Cardiac fibroblast (primary cell): ENCODE measurements around the gene ZNF438.

Experiments
- DNase-seq, 2 donors: peaks; one replicate each; pipeline versions ENCODE4 v3.0.0 to v3.0.0-alpha.2; 2010; ENCODE audit warnings: low read depth in 2 of 2
- H3K4me3 ChIP-seq, 2 donors: replicated peaks in 1 of 2; 1 replicate in 1 of 2; 2 replicates in 1 of 2; pipeline ENCODE4 v1.5.1; 2011; ENCODE audit warnings: low read depth in 2 of 2, low read length in 2 of 2, mild to moderate bottlenecking in 2 of 2, moderate library complexity in 1 of 2
- TF ChIP-seq, protein P1 (sequence below): IDR thresholded peaks from one replicate; pipeline ENCODE4 v1.5.1; 2011; ENCODE audit warnings: low read depth, mild to moderate bottlenecking, low read length, inconsistent platforms

ZNF438 gene

GRCh38 chr10:30991647-30992011 is 40.0 kb downstream of the ZNF438 start:
- TF ChIP-seq, protein P1, sequence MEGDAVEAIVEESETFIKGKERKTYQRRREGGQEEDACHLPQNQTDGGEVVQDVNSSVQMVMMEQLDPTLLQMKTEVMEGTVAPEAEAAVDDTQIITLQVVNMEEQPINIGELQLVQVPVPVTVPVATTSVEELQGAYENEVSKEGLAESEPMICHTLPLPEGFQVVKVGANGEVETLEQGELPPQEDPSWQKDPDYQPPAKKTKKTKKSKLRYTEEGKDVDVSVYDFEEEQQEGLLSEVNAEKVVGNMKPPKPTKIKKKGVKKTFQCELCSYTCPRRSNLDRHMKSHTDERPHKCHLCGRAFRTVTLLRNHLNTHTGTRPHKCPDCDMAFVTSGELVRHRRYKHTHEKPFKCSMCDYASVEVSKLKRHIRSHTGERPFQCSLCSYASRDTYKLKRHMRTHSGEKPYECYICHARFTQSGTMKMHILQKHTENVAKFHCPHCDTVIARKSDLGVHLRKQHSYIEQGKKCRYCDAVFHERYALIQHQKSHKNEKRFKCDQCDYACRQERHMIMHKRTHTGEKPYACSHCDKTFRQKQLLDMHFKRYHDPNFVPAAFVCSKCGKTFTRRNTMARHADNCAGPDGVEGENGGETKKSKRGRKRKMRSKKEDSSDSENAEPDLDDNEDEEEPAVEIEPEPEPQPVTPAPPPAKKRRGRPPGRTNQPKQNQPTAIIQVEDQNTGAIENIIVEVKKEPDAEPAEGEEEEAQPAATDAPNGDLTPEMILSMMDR = no peak
- H3K4me3 ChIP-seq = no peak overlapping the region
- DNase-seq = no peak

- no peak overlapping the region for H3K4me3 ChIP-seq
- DNase-seq = no peak
- TF ChIP-seq, protein P1 = no peak
These were observed 40.6 kb downstream of the ZNF438 start for GRCh38 chr10:30990971-30991646.

GRCh38 chr10:30990351-30990750 is 41.3 kb downstream of the ZNF438 start:
- no peak overlapping the region for H3K4me3 ChIP-seq
- TF ChIP-seq, protein P1 = no peak
- DNase-seq = no peak

DNA sequence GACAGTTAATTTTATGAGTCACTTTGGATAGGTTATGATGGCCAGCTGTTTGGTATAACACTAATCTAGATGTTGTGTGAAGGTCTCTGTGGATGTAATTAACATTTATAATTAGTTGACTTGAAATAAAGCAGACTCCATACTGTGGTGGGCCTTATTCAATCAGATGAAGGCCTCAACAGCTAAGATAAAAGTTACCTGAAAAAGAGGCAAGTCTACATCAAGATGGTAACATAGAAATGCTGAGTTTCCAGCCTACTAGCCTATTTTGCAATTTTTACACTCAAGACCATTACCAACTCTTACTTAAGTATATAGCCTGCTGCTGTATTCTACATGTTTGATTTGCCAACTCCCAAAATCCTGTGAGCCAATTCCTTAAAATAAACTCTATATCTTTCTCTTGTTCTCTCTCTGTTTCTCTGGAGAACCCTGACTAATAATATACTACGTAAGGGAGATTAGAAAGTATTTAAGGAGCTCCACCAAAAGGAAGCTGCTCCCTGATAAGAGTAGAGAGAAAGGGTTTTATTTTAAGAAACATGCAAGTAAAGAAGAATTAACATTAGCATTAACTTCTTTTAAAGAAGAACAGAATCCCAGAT is 42.7 kb downstream of the ZNF438 start:
- TF ChIP-seq, protein P1 = no peak
- DNase-seq = peak; percentile 68 to 96
- no peak overlapping the region for H3K4me3 ChIP-seq

GRCh38 chr10:30987463-30987862 is 44.2 kb downstream of the ZNF438 start:
- no peak overlapping the region for H3K4me3 ChIP-seq
- no peak for DNase-seq
- TF ChIP-seq, protein P1 = no peak

- TF ChIP-seq, protein P1 = no peak
- H3K4me3 ChIP-seq = no peak overlapping the region
- peak; percentile 81 to 85 for DNase-seq
These were observed 45.6 kb downstream of the ZNF438 start for GRCh38 chr10:30986053-30986555.
